Nephron progenitor cell (in vitro differentiated cells): ENCODE measurements around the gene MIEN1.
A peak's percentile ranks its signal among the peaks of the same experiment; 100 is the strongest.
"Not testable (repeated sequence)": the region's sequence is repeated elsewhere in the genome, so short reads cannot be mapped to it uniquely, and the experiment has no call there.

Experiments
- DNase-seq: peaks from one replicate; pipeline ENCODE4 v3.0.0; 2021
- H3K27ac Mint-ChIP-seq: 2 replicates; pipeline ENCODE4 v1.8.0; 2021; ENCODE audit warnings: mild to moderate bottlenecking, moderate library complexity, mixed read lengths
- H3K27me3 Mint-ChIP-seq: 2 replicates; pipeline ENCODE4 v1.8.0; 2021; ENCODE audit warnings: mild to moderate bottlenecking, low read depth, mixed read lengths; ENCODE audit not compliant: poor library complexity
- H3K36me3 Mint-ChIP-seq: 2 replicates; pipeline ENCODE4 v1.8.0; 2021; ENCODE audit warnings: low read depth, mixed read lengths
- H3K4me1 Mint-ChIP-seq: 2 replicates; pipeline ENCODE4 v1.8.0; 2021; ENCODE audit warnings: mixed read lengths
- H3K4me3 Mint-ChIP-seq: 2 replicates; pipeline ENCODE4 v1.8.0; 2021; ENCODE audit warnings: mild to moderate bottlenecking, moderate library complexity, mixed read lengths
- H3K9me3 Mint-ChIP-seq: 2 replicates; pipeline ENCODE4 v1.8.0; 2021; ENCODE audit warnings: mild to moderate bottlenecking, moderate library complexity, mixed read lengths
- TF ChIP-seq, protein P1 (sequence below): fragments of 200-600 bp; sonication (generic); IDR thresholded peaks from 2 replicates; pipeline ENCODE4 v1.5.0; 2021; ENCODE audit warnings: antibody characterized with exemption

The MIEN1 gene

DNA sequence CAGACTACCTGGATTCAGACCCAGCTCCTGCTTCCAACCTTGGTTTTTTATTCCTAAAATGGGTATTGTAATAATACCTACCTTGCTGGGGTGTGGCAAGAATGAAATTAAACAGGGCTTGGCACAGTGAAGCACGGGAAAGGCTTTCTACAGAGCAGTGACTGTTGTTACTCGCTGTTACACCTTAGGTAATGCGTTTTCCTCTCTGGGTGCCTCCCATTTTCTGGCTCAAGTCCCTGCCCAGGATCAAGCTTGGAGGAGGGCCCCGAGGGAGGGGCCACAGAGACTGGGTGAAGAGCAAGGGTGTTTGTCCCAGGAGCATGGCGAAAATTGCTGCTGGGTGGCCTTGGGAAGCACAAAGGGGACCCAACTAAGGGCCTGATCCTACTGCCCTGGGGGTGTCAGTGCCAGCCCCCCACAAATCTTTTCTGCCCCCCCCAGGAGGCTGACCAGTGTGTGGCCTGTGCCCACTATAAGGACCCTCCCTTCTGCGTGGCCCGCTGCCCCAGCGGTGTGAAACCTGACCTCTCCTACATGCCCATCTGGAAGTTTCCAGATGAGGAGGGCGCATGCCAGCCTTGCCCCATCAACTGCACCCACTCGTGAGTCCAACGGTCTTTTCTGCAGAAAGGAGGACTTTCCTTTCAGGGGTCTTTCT is 13.3 kb downstream of the MIEN1 start:
- TF ChIP-seq, protein P1, sequence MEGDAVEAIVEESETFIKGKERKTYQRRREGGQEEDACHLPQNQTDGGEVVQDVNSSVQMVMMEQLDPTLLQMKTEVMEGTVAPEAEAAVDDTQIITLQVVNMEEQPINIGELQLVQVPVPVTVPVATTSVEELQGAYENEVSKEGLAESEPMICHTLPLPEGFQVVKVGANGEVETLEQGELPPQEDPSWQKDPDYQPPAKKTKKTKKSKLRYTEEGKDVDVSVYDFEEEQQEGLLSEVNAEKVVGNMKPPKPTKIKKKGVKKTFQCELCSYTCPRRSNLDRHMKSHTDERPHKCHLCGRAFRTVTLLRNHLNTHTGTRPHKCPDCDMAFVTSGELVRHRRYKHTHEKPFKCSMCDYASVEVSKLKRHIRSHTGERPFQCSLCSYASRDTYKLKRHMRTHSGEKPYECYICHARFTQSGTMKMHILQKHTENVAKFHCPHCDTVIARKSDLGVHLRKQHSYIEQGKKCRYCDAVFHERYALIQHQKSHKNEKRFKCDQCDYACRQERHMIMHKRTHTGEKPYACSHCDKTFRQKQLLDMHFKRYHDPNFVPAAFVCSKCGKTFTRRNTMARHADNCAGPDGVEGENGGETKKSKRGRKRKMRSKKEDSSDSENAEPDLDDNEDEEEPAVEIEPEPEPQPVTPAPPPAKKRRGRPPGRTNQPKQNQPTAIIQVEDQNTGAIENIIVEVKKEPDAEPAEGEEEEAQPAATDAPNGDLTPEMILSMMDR, result no peak
- DNase-seq, result no peak
- no peak overlapping the region for H3K27ac Mint-ChIP-seq
- no peaks in the 10 kb centered on the region for H3K27me3 Mint-ChIP-seq
- no peaks in the 10 kb centered on the region for H3K9me3 Mint-ChIP-seq
- H3K4me1 Mint-ChIP-seq, result peaks cover 15% of the 10 kb centered on the region
- H3K36me3 Mint-ChIP-seq, result peaks cover 29% of the 10 kb centered on the region
- H3K4me3 Mint-ChIP-seq, result no peak overlapping the region

DNA sequence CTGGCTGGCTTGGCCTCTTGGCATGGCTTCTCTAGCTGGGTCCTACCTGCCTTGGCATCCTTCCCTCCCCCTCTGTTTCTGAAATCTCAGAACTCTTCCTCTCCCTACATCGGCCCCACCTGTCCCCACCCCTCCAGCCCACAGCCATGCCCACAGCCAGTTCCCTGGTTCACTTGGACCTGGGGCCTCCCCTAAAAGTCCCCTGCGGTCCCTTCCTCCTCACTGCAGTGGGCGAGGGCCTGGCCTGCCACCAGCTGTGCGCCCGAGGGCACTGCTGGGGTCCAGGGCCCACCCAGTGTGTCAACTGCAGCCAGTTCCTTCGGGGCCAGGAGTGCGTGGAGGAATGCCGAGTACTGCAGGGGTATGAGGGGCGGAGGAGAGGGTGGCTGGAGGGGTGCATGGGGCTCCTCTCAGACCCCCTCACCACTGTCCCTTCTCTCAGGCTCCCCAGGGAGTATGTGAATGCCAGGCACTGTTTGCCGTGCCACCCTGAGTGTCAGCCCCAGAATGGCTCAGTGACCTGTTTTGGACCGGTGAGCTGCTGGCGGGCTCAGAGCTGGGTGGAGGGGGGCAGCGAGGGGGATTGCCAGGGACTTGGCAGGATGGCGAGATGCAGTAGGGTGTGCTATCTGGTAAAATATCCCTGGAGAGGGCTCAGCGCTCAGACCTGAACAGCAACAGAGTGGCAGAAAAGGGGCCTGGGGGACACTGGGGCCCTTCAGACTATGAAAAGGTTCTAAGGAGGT is 14.1 kb downstream of the MIEN1 start:
- H3K4me1 Mint-ChIP-seq, result peaks cover 15% of the 10 kb centered on the region
- peaks cover 29% of the 10 kb centered on the region for H3K36me3 Mint-ChIP-seq
- no peaks in the 10 kb centered on the region for H3K9me3 Mint-ChIP-seq
- no peak overlapping the region for H3K4me3 Mint-ChIP-seq
- H3K27me3 Mint-ChIP-seq, result no peaks in the 10 kb centered on the region
- no peak for DNase-seq
- no peak overlapping the region for H3K27ac Mint-ChIP-seq
- TF ChIP-seq, protein P1, result no peak

DNA sequence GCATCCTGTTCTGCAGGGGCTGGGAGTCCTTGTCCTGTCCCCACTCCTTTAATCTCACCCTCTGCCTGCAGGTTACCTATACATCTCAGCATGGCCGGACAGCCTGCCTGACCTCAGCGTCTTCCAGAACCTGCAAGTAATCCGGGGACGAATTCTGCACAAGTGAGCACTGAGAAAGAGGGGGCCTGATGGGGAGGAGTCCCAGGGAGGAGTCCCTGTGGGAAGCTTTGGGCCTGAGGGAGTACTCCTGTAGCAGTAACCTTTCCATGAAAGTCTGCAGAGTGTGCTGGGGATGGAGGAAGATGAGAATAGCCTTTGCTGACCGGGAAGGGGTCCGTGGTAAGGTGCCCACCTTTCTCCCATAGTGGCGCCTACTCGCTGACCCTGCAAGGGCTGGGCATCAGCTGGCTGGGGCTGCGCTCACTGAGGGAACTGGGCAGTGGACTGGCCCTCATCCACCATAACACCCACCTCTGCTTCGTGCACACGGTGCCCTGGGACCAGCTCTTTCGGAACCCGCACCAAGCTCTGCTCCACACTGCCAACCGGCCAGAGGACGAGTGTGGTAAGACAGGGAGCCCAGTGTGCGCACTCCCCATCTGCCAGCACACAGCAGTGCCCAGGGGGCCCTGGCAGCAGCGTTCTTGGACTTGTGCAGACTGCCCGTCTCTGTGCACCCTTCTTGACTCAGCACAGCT is 14.8 kb downstream of the MIEN1 start:
- peaks cover 15% of the 10 kb centered on the region for H3K4me1 Mint-ChIP-seq
- no peak overlapping the region for H3K4me3 Mint-ChIP-seq
- H3K27ac Mint-ChIP-seq, result no peak overlapping the region
- H3K36me3 Mint-ChIP-seq, result peaks cover 29% of the 10 kb centered on the region
- TF ChIP-seq, protein P1, result no peak
- no peaks in the 10 kb centered on the region for H3K9me3 Mint-ChIP-seq
- no peaks in the 10 kb centered on the region for H3K27me3 Mint-ChIP-seq
- no peak for DNase-seq

DNA sequence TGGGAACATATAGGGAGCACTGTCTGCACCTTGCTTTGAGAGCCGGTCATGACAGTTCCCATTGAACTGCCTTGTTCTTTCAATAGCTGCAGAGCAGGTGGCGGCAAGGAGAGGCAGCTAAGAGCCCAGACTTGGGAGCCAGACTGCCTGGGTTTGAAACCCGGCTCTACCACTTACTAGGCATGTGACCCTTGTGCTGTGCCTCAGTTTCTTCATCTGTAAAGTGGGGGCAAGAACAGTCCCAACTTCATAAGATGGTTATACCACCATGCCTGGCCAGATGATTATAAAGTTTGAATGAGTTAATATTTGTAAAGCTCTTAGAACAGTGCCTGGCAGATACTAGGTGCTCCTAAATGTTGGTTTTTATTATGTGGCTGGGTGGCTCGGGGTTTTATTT is 16.1 kb downstream of the MIEN1 start:
- peaks cover 3% of the 10 kb centered on the region for H3K4me1 Mint-ChIP-seq

DNA sequence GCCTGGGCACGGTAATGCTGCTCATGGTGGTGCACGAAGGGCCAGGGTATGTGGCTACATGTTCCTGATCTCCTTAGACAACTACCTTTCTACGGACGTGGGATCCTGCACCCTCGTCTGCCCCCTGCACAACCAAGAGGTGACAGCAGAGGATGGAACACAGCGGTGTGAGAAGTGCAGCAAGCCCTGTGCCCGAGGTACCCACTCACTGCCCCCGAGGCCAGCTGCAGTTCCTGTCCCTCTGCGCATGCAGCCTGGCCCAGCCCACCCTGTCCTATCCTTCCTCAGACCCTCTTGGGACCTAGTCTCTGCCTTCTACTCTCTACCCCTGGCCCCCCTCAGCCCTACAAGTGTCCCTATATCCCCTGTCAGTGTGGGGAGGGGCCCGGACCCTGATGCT is 18.5 kb downstream of the MIEN1 start:
- no peak for DNase-seq
- H3K27ac Mint-ChIP-seq, result no peak overlapping the region
- H3K4me3 Mint-ChIP-seq, result no peak overlapping the region
- peaks cover 17% of the 10 kb centered on the region for H3K36me3 Mint-ChIP-seq
- no peaks in the 10 kb centered on the region for H3K4me1 Mint-ChIP-seq
- no peaks in the 10 kb centered on the region for H3K27me3 Mint-ChIP-seq
- no peaks in the 10 kb centered on the region for H3K9me3 Mint-ChIP-seq
- TF ChIP-seq, protein P1, result no peak

More for the DNA sequence above, 16.1 kb downstream of the MIEN1 start:
- Mint-ChIP-seq H3K4me3 (no peak overlapping the region), H3K27me3 (no peaks in the 10 kb centered on the region), H3K27ac (no peak overlapping the region), H3K9me3 (no peaks in the 10 kb centered on the region), H3K36me3 (peaks cover 29% of the 10 kb centered on the region)
- TF ChIP-seq, protein P1, result no peak
- DNase-seq, result no peak

DNA sequence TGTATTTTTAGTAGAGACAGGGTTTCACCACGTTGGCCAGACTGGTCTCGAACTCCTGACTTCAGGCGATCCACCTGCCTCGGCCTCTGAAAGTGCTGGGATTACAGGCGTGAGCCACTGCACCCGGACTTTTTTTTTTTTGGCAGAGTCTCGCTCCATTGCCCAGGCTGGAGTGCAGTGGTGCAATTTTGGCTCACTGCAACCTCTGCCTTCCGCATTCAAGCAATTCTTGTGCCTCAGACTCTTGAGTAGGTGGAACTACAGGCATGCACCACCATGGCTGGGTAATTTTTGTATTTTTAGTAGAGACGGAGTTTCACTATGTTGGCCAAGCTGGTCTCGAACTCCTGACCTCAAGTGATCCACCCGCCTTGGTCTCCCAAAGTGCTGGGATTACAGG is 19.3 kb downstream of the MIEN1 start:
- not testable (repeated sequence) for DNase-seq, H3K4me1 Mint-ChIP-seq, H3K9me3 Mint-ChIP-seq, H3K4me3 Mint-ChIP-seq, H3K27me3 Mint-ChIP-seq
- H3K36me3 Mint-ChIP-seq, result peaks cover 17% of the 10 kb centered on the region
- H3K27ac Mint-ChIP-seq, result peak overlapping the region; percentile 36
